Thyroid gland (tissue), 4 donors: Measurements from ENCODE around the gene KCTD21. TPM values are rescaled to one million over a fixed set of nuclear protein-coding genes. Genes with fewer than 3 reads are reported as not detected.

Experiments
- DNase-seq, 2 donors: peaks; one replicate each; pipeline ENCODE4 v3.0.0-alpha.2; 2019
- H3K27ac ChIP-seq, 3 donors: fragments of 200-600 bp; sonication (generic); 1 replicate in 2 of 3; 2 replicates in 1 of 3; pipeline ENCODE4 v1.5.1; 2016 to 2019; ENCODE audit warnings: mild to moderate bottlenecking in 1 of 3, moderate library complexity in 1 of 3
- H3K27me3 ChIP-seq: fragments of 200-600 bp; sonication (generic); one replicate; pipeline ENCODE4 v1.5.1; 2019
- H3K36me3 ChIP-seq, 2 donors: fragments of 200-600 bp; sonication (generic); one replicate each; pipeline ENCODE4 v1.5.1; 2016 to 2019
- H3K4me1 ChIP-seq, 2 donors: fragments of 200-600 bp; sonication (generic); one replicate each; pipeline ENCODE4 v1.5.1; 2017 to 2019
- H3K4me3 ChIP-seq, 3 donors: fragments of 200-600 bp; sonication (generic); replicated peaks in 1 of 3; 1 replicate in 2 of 3; 2 replicates in 1 of 3; pipeline ENCODE4 v1.5.1; 2016; ENCODE audit warnings: mild to moderate bottlenecking in 1 of 3
- H3K9me3 ChIP-seq: fragments of 200-600 bp; sonication (generic); one replicate; pipeline ENCODE4 v1.5.1; 2017
- POLR2A ChIP-seq, 2 donors: fragments of 450-650 bp; IDR thresholded peaks; one replicate each; pipeline ENCODE4 v1.6.1; 2017; ENCODE audit warnings: antibody characterized with exemption in 2 of 2, mild to moderate bottlenecking in 2 of 2, moderate library complexity in 1 of 2
- WGBS, 2 donors: methylation state at CpG; one replicate each; pipeline ENCODE4 v1.1.5; 2017; 5-methylcytosine and 5-hydroxymethylcytosine counted together
- intact Hi-C: fragments of 100-400 bp; cut with DNase I; formaldehyde crosslinking; loops from one replicate; pipeline ENCODE4 v1.15.1; 2023
- total RNA-seq, 4 donors: library from RNA; depleted of rRNA; stranded (reverse); fragments of >200 nt; gene quantifications; one replicate each; pipeline ENCODE4 v1.2.3, GENCODE V29; 2016
- TF ChIP-seq, protein P1 (sequence below), 6 experiments: fragments of 200-600 bp in 3 of 6; fragments of 450-650 bp in 3 of 6; sonication (generic) in 3 of 6; IDR thresholded peaks; one replicate each; pipeline ENCODE4 v1.5.1; 2016 to 2019; ENCODE audit warnings: antibody characterized with exemption in 6 of 6, mild to moderate bottlenecking in 2 of 6, inconsistent platforms in 1 of 6, moderate library complexity in 1 of 6

KCTD21 gene
- total RNA-seq, 4 donors from 2014 or later = 16.6 to 23.4 (median 17.0) TPM

DNA sequence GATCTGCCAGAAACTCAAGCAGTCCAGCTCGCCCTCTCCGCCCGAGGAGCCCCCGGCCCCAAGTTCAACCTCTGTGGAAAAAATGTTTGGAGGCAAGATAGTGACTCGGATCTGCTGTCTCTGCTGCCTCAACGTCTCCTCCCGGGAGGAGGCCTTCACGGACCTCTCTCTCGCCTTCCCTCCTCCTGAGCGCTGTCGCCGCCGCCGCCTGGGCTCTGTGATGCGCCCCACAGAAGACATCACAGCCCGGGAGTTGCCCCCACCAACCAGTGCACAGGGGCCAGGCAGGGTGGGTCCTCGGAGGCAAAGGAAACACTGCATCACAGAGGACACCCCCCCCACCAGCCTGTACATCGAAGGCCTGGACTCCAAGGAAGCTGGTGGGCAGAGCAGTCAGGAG lies 21.1 kb upstream of the KCTD21 start:
- peaks cover 11 to 20% of the 10 kb centered on the region in 2 donors for H3K36me3 ChIP-seq
- no peak overlapping the region for H3K27ac ChIP-seq
- WGBS, 2 donors = 83 to 92% methylated on average over 16 to 18 of the region's 18 CpGs
- no peaks in the 10 kb centered on the region for H3K27me3 ChIP-seq
- H3K9me3 ChIP-seq = no peaks in the 10 kb centered on the region
- no peak for TF ChIP-seq POLR2A (IDR thresholded peaks at IDR 0.05)
- TF ChIP-seq, protein P1, sequence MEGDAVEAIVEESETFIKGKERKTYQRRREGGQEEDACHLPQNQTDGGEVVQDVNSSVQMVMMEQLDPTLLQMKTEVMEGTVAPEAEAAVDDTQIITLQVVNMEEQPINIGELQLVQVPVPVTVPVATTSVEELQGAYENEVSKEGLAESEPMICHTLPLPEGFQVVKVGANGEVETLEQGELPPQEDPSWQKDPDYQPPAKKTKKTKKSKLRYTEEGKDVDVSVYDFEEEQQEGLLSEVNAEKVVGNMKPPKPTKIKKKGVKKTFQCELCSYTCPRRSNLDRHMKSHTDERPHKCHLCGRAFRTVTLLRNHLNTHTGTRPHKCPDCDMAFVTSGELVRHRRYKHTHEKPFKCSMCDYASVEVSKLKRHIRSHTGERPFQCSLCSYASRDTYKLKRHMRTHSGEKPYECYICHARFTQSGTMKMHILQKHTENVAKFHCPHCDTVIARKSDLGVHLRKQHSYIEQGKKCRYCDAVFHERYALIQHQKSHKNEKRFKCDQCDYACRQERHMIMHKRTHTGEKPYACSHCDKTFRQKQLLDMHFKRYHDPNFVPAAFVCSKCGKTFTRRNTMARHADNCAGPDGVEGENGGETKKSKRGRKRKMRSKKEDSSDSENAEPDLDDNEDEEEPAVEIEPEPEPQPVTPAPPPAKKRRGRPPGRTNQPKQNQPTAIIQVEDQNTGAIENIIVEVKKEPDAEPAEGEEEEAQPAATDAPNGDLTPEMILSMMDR (IDR thresholded peaks at IDR 0.05) = no peak
- H3K4me3 ChIP-seq = no peak overlapping the region
- intact Hi-C loops = no loop called here
- DNase-seq = no peak
- no peaks in the 10 kb centered on the region for H3K4me1 ChIP-seq

DNA sequence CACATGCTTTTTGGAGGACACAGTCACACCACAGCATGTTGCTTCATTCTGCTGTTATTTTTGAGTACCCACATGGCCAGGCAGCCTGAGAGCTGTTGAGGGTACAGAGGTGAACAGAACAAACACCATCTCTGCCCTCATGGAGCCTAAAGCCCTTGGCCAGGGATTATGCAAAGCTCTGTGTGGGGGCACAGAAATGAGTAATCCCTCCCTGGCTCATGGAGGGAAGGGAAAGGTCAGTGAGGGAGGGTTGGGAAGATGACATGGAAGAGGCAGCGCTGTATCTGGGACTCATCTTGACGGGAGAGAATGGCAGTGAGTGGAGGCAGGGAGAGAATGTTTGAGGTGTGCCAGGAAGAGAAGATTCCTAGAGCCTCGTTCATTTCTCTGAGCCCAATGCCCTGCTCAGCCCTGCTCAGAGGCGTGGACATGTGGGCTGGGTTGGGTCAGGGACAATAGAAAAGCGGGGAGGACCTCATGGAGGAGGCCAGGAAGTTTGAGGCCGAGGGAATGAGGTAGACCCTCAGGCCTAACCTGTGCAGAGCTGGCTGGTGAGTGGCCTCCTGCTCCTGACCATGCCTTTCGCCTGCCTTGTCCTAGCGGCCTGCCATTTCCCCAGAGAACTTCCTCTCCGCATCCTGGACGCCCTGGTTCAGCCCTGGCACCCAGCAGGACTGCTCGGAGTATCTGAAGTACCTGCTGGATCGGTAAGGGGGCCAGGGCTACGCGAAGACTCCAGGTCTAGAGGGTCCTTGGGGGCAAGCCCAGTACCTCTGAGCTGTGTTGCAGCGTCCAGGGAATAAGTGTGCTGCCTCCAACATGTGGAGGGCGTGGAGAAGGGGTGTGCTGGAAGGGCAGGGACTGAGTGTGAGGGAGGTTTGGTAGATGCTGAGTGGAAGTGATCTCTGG lies 20.1 kb upstream of the KCTD21 start:
- Histone ChIP-seq H3K36me3 (peaks cover 11 to 20% of the 10 kb centered on the region in 2 donors), H3K4me1 (no peaks in the 10 kb centered on the region), H3K27me3 (no peaks in the 10 kb centered on the region), H3K4me3 (no peak overlapping the region), H3K27ac (no peak overlapping the region), H3K9me3 (no peaks in the 10 kb centered on the region)
- DNase-seq = no peak
- intact Hi-C loops = no loop called here
- 90 to 95% methylated on average over 16 of the region's 16 CpGs for WGBS, 2 donors
- TF ChIP-seq, protein P1 (IDR thresholded peaks at IDR 0.05) = no peak

DNA sequence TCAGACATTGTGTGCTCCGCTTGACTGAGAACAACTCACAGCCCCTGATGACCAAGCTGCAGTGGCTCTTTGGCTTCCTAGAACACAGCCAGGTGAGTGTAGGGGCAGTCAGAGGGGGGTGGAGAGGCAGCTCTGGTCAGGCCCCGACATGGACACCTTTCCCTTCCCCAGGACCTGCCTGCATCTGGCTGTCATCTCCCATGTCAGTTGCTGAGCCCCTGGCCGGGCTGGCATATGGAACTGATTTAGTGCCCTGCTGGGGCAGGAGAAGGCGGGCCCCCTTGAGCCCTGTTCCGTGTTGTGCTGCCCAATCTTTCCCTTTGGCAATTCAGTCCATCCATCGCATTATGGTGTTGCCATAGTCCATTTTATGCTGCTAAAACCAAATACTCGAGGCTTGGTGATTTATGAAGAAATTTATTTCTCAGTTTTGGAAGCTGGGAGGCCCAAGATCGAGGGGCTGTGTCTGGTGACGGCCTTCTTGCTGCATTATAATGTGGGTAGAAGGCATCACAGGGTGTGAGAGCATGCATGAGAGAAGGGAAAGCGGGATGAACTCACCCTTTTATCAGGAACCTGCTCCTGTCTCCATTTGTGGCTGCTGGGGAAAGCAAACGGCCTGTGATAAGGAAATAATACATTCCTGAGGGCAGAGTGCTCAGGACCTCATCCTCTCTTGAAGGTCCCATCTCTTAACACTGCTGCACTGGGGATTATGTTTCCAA lies 19.3 kb upstream of the KCTD21 start:
- peaks cover 11 to 20% of the 10 kb centered on the region in 2 donors for H3K36me3 ChIP-seq
- H3K27me3 ChIP-seq = no peaks in the 10 kb centered on the region
- TF ChIP-seq POLR2A (IDR thresholded peaks at IDR 0.05) = no peak
- TF ChIP-seq, protein P1 (IDR thresholded peaks at IDR 0.05) = no peak
- no peaks in the 10 kb centered on the region for H3K9me3 ChIP-seq
- WGBS, 2 donors = 87 to 91% methylated on average over 10 to 11 of the region's 11 CpGs
- no peak for DNase-seq
- intact Hi-C loops = no loop called here
- H3K4me3 ChIP-seq = no peak overlapping the region
- H3K4me1 ChIP-seq = no peaks in the 10 kb centered on the region
- no peak overlapping the region for H3K27ac ChIP-seq

DNA sequence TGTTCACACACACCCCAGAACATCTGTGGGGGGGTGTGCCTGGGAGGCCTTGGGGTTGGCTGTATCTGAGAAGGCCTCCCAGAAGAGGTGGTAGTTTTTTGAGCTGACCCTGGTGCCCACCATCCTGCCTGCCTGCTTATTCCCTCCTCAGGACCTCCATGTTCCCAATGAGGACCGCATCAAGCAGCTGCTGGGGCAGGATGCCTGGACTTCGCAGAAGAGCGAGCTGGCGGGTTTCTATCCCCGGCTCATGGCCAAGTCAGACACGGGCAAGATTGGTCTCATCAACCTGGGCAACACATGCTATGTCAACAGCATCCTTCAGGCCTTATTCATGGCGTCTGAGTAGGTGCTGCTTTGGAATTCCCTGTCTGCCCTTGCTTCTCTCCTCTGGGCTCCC lies 17.3 kb upstream of the KCTD21 start:
- no peak overlapping the region for H3K27ac ChIP-seq
- DNase-seq = no peak
- H3K27me3 ChIP-seq = no peaks in the 10 kb centered on the region
- TF ChIP-seq, protein P1 (IDR thresholded peaks at IDR 0.05) = no peak
- TF ChIP-seq POLR2A (IDR thresholded peaks at IDR 0.05) = no peak
- no peak overlapping the region for H3K4me3 ChIP-seq
- no peaks in the 10 kb centered on the region for H3K9me3 ChIP-seq
- intact Hi-C loops = no loop called here
- peaks cover 10 to 27% of the 10 kb centered on the region in 2 donors for H3K36me3 ChIP-seq
- 80 to 86% methylated on average over 7 of the region's 7 CpGs for WGBS, 2 donors
- H3K4me1 ChIP-seq = no peaks in the 10 kb centered on the region

DNA sequence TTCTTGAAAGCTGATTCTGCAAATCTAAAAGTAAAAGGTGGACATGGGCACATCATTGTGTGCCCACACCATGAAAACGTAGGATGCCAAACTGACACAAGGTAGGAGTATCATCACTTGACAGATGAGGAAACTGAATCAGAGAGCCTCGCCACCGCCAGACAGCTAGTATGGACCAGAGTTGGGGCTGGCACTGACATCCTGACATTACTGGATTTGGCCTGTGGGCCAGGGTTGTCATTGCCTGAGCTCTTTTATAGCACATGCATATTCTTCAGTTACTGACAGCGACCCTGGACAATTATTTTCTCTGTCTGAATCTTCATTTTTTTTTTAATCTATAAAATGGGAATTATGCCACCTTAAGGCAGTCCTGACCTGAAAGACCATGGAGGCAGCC lies 16.8 kb upstream of the KCTD21 start:
- Histone ChIP-seq H3K4me3 (no peak overlapping the region), H3K36me3 (peaks cover 6 to 28% of the 10 kb centered on the region in 2 donors), H3K27me3 (no peaks in the 10 kb centered on the region), H3K4me1 (no peaks in the 10 kb centered on the region), H3K27ac (no peak overlapping the region), H3K9me3 (no peaks in the 10 kb centered on the region)
- 96 to 97% methylated on average over 4 of the region's 4 CpGs for WGBS, 2 donors
- intact Hi-C loops = no loop called here
- no peak for TF ChIP-seq POLR2A (IDR thresholded peaks at IDR 0.05)
- TF ChIP-seq, protein P1 (IDR thresholded peaks at IDR 0.05) = no peak
- no peak for DNase-seq
